A673 (cell line): Measurements from ENCODE around the gene DTWD2. TPM values are rescaled to one million over a fixed set of nuclear protein-coding genes. Genes with fewer than 3 reads are reported as not detected.
"Not testable (repeated sequence)": the region's sequence is repeated elsewhere in the genome, so short reads cannot be mapped to it uniquely, and the experiment has no call there.

ENCODE experiments used
- BruUV-seq: library from RNA; stranded (reverse); fragments of 400-500 nt; replicated peaks from 2 replicates; lab custom pipeline; 2021; lab: Mats Ljungman, UMichigan
- CTCF ChIA-PET: fragments of 300-600 bp; sonication (Branson Sonifier 250); formaldehyde crosslinking; loops from one replicate; lab custom pipeline; 2022; ENCODE audit warnings: antibody characterized with exemption; lab: Charles Lee
- POLR2A ChIA-PET: fragments of 300-600 bp; sonication (Branson Sonifier 250); formaldehyde crosslinking; loops from one replicate; lab custom pipeline; 2022; ENCODE audit warnings: antibody characterized with exemption; ENCODE audit not compliant: low non-redundant PET; lab: Charles Lee
- DNase-seq: peaks from one replicate; pipeline ENCODE4 v3.0.0-alpha.2; 2015; ENCODE audit warnings: low spot score
- H3K27ac ChIP-seq: fragments of 200-600 bp; sonication (generic); 2 replicates; pipeline ENCODE4 v1.5.1; 2016; ENCODE audit warnings: mixed run types, low read depth, mild to moderate bottlenecking, mixed read lengths, antibody characterized with exemption, low read length; ENCODE audit not compliant: poor library complexity, severe bottlenecking
- H3K27me3 ChIP-seq: fragments of 200-600 bp; sonication (generic); replicated peaks from 2 replicates; pipeline ENCODE4 v1.6.1; 2017; ENCODE audit warnings: mixed run types, low read depth, mild to moderate bottlenecking, mixed read lengths, antibody characterized with exemption, low read length; ENCODE audit not compliant: insufficient read depth, poor library complexity
- H3K36me3 ChIP-seq: fragments of 200-600 bp; sonication (generic); 2 replicates; pipeline ENCODE4 v1.6.1; 2016; ENCODE audit warnings: mixed run types, mild to moderate bottlenecking, mixed read lengths, antibody characterized with exemption, low read length; ENCODE audit not compliant: insufficient read depth, poor library complexity, severe bottlenecking
- H3K4me1 ChIP-seq: fragments of 200-600 bp; sonication (generic); 2 replicates; pipeline ENCODE4 v1.6.1; 2017; ENCODE audit warnings: mixed run types, mild to moderate bottlenecking, mixed read lengths, antibody characterized with exemption, low read length; ENCODE audit not compliant: insufficient read depth, poor library complexity, severe bottlenecking
- H3K4me3 ChIP-seq: fragments of 200-600 bp; sonication (generic); 2 replicates; pipeline ENCODE4 v1.5.1; 2016; ENCODE audit warnings: low read depth, mixed run types, mild to moderate bottlenecking, mixed read lengths, low read length; ENCODE audit not compliant: poor library complexity, severe bottlenecking
- H3K9me3 ChIP-seq: fragments of 200-600 bp; sonication (generic); 2 replicates; pipeline ENCODE4 v1.6.1; 2016; ENCODE audit warnings: mixed run types, low read depth, mild to moderate bottlenecking, mixed read lengths, antibody characterized with exemption, low read length; ENCODE audit not compliant: poor library complexity, severe bottlenecking
- CTCF ChIP-seq: fragments of 300-800, 200-600 bp; sonication (generic); conservative IDR thresholded peaks from 2 replicates; pipeline ENCODE4 v1.5.1; 2017; ENCODE audit warnings: low read depth, mild to moderate bottlenecking, antibody characterized with exemption, low read length, moderate library complexity, mixed read lengths
- EZH2 ChIP-seq: fragments of 200-600 bp; sonication (generic); IDR thresholded peaks from 2 replicates; pipeline ENCODE4 v1.6.1; 2017; ENCODE audit warnings: borderline replicate concordance, low read depth, mild to moderate bottlenecking, mixed read lengths, antibody characterized with exemption, low read length; ENCODE audit not compliant: poor library complexity, severe bottlenecking
- intact Hi-C: fragments of 100-400 bp; cut with micrococcal nuclease; formaldehyde crosslinking; loops from one replicate; pipeline ENCODE4 v1.10.0; 2022; ENCODE audit not compliant: unreplicated experiment
- total RNA-seq: library from RNA; stranded (reverse); gene quantifications from 2 replicates; pipeline ENCODE4 v1.2.3, GENCODE V29; 2021

Gene DTWD2
- total RNA-seq, 1 experiment from 2014 or later = 12.1 TPM

GRCh38 chr5:118953652-118954005 is 34.7 kb downstream of the DTWD2 start:
- H3K4me1 ChIP-seq = no peaks in the 10 kb centered on the region
- no peak overlapping the region for H3K27ac ChIP-seq
- H3K9me3 ChIP-seq = no peaks in the 10 kb centered on the region
- BruUV-seq = no TSS peak
- ChIA-PET CTCF (no interaction called here), POLR2A (interaction anchor here (0.7 kb wide), 1 partner anchor 371 kb away, joined by 7 read pairs; no protein-coding TSS in a partner anchor)
- intact Hi-C loops = loop anchor here (10.0 kb wide), 1 partner anchor 1499 kb away; no protein-coding TSS in a partner anchor
- no peaks in the 10 kb centered on the region for H3K36me3 ChIP-seq
- TF ChIP-seq CTCF = no peak
- no peak for TF ChIP-seq EZH2
- DNase-seq = no peak
- H3K27me3 ChIP-seq = no peaks in the 10 kb centered on the region
- no peak overlapping the region for H3K4me3 ChIP-seq

GRCh38 chr5:118952992-118953651 is 35.2 kb downstream of the DTWD2 start:
- ChIA-PET CTCF (no interaction called here), POLR2A (interaction anchor here (0.7 kb wide), 1 partner anchor 371 kb away, joined by 7 read pairs; no protein-coding TSS in a partner anchor)

GRCh38 chr5:118952306-118952705 is 36.0 kb downstream of the DTWD2 start:
- intact Hi-C loops = loop anchor here (10.0 kb wide), 1 partner anchor 1498 kb away; no protein-coding TSS in a partner anchor
- CTCF ChIA-PET, H3K27me3 ChIP-seq: not testable (repeated sequence)

More at GRCh38 chr5:118952992-118953651, 35.2 kb downstream of the DTWD2 start:
- BruUV-seq = no TSS peak
- intact Hi-C loops = loop anchor here (10.0 kb wide), 1 partner anchor 1498 kb away; no protein-coding TSS in a partner anchor
- Histone ChIP-seq H3K9me3 (no peaks in the 10 kb centered on the region), H3K4me3 (no peak overlapping the region), H3K27ac (no peak overlapping the region), H3K4me1 (no peaks in the 10 kb centered on the region), H3K27me3 (no peaks in the 10 kb centered on the region), H3K36me3 (no peaks in the 10 kb centered on the region)
- no peak for DNase-seq
- TF ChIP-seq CTCF = no peak

GRCh38 chr5:118950354-118950753 is 38.0 kb downstream of the DTWD2 start:
- CTCF ChIA-PET, H3K4me1 ChIP-seq: not testable (repeated sequence)

More at GRCh38 chr5:118952306-118952705, 36.0 kb downstream of the DTWD2 start:
- POLR2A ChIA-PET, BruUV-seq, H3K9me3 ChIP-seq, DNase-seq, H3K27ac ChIP-seq, H3K36me3 ChIP-seq, H3K4me1 ChIP-seq, H3K4me3 ChIP-seq: not testable (repeated sequence)

More at GRCh38 chr5:118950354-118950753, 38.0 kb downstream of the DTWD2 start:
- BruUV-seq, H3K4me3 ChIP-seq, H3K27me3 ChIP-seq, POLR2A ChIA-PET, H3K9me3 ChIP-seq, H3K27ac ChIP-seq, H3K36me3 ChIP-seq, DNase-seq: not testable (repeated sequence)
- intact Hi-C loops = loop anchor here (10.0 kb wide), 1 partner anchor 1496 kb away; no protein-coding TSS in a partner anchor
